ENCODE results near the gene IFNA21.

GRCh38 chr9:21174671-21175070 lies 8.2 kb upstream of the IFNA21 start:
- TF ChIP-seq EZH2phosphoT487 (IDR thresholded peaks at IDR 0.05) (no peak), CTCF (IDR thresholded peaks at IDR 0.05) (no peak), EZH2 (IDR thresholded peaks at IDR 0.05) (no peak)

All from neural progenitor cell (in vitro differentiated cells).